ENCODE data around the gene CLCF1. TPM values are rescaled to one million over a fixed set of nuclear protein-coding genes. Genes with fewer than 3 reads are reported as not detected.

Gene CLCF1
- total RNA-seq (5.7 and 5.8 TPM in 2 replicates), polyA plus RNA-seq (6.5 and 8.7 TPM in 2 replicates), polyA minus RNA-seq (2.1 TPM in 2 replicates), Bru-seq, nascent RNA (percentile 45 among the genes with signal in this experiment), BruChase-seq, experiment 1, labeled RNA remaining after a 6-hour chase (percentile 53 among the genes with signal in this experiment), BruChase-seq, experiment 2, labeled RNA remaining after a 2-hour chase (percentile 68 among the genes with signal in this experiment)
- polyA plus RNA-seq (2011; cell fraction: cytosol; rRNA removed) = 4.3 and 4.7 TPM in 2 replicates
- polyA plus RNA-seq (2011; cell fraction: nucleus; rRNA removed) = 9.3 TPM in 2 replicates
- polyA plus RNA-seq (2012) = 4.2 and 6.0 TPM in 2 replicates
- 4.3 TPM for polyA minus RNA-seq (2011; cell fraction: cytosol; rRNA and poly(A)+ RNA removed)
- 1.4 and 1.8 TPM in 2 replicates for polyA minus RNA-seq (2011; cell fraction: nucleus; rRNA and poly(A)+ RNA removed)
- long read RNA-seq, partial matches to known transcripts = 0 of 6 reads
- long read RNA-seq, other reads (novel, unspliced or antisense) = 4 of 6 reads

GRCh38 chr11:67372993-67373647 lies at the start of gene CLCF1:
CLCF1 (minus strand) TSS chr11:67373598; CDS start chr11:67373539, 59 bp downstream.
- H3K9ac ChIP-seq (replicated peaks; ENCODE audit: extremely low read depth, insufficient read depth, low read length) = peak within 1 kb of the TSS; percentile 67
- ChIA-PET POLR2A (interaction anchor here (0.6 to 1.4 kb wide), 2 partner anchors 9 to 16 kb away, joined by 3 read pairs; no protein-coding TSS in a partner anchor), CTCF (interaction anchor here (0.7 to 19.7 kb wide), 8 partner anchors 8 to 313 kb away, joined by 3 to 1051 read pairs (median 9); partner anchors contain the start of genes POLD4 and PPP1CA)
- H3K4me1 ChIP-seq (ENCODE audit: control insufficient read depth, extremely low read depth, insufficient read depth, low read length) = peaks cover 38% of the 10 kb centered on the region
- H3K27me3 ChIP-seq (ENCODE audit: control insufficient read depth in 2 of 2, insufficient read depth in 2 of 2, low read length in 2 of 2) = peaks cover 0 to 3% of the 10 kb centered on the region in 2 experiments
- H3K4me2 ChIP-seq (ENCODE audit: insufficient read depth, low read length) = peak within 1 kb of the TSS; percentile 64
- FAIRE-seq (peak; percentile 59), DNase-seq (ENCODE audit: low read depth, low spot score) (no peak)
- H3K27ac ChIP-seq (ENCODE audit: insufficient read depth, low read depth, low read length) = peak within 1 kb of the TSS; percentile 63
- dilution Hi-C loops (cut with MboI; ENCODE audit: extremely low pct_ligation_motif_present, low sequenced_read_pairs) (no loop called here), intact Hi-C loops (cut with micrococcal nuclease) (no loop called here)
- H3K9me3 ChIP-seq (replicated peaks; ENCODE audit: control insufficient read depth, insufficient read depth, low read length) = no peaks in the 10 kb centered on the region
- H3K79me2 ChIP-seq (ENCODE audit: control insufficient read depth, insufficient read depth, low read length) = peaks cover 14% of the 10 kb centered on the region
- H3K9me1 ChIP-seq (replicated peaks; ENCODE audit: control insufficient read depth, extremely low read depth, insufficient read depth, low read length) = no peaks in the 10 kb centered on the region
- BruUV-seq (replicated peaks) = TSS peak; percentile 38
- H3K4me3 ChIP-seq (replicated peaks in 1 of 3; ENCODE audit: insufficient read depth in 1 of 3, low read depth in 1 of 3, low read length in 3 of 3) = peak within 1 kb of the TSS; percentile 51 to 86 (median 64)
- no peaks in the 10 kb centered on the region for H4K20me1 ChIP-seq (replicated peaks; ENCODE audit: control insufficient read depth, extremely low read depth, insufficient read depth, low read length)
- no peak for TF ChIP-seq FOS (IDR thresholded peaks at IDR 0.05; ENCODE audit: borderline replicate concordance, insufficient read depth, low read length)
- TF ChIP-seq POLR2A (IDR thresholded peaks at IDR 0.05; ENCODE audit: low read depth, low read length) = peak; percentile 72
- no peaks in the 10 kb centered on the region for H3K36me3 ChIP-seq (ENCODE audit: control insufficient read depth in 2 of 2, extremely low read depth in 1 of 2, insufficient read depth in 2 of 2, low read length in 2 of 2)
- peak within 1 kb of the TSS; percentile 30 for H2AFZ ChIP-seq (ENCODE audit: low read depth, low read length)

- intact Hi-C loops (cut with micrococcal nuclease) = no loop called here
- Histone ChIP-seq H3K9ac (replicated peaks; ENCODE audit: extremely low read depth, insufficient read depth, low read length) (no peak overlapping the region), H3K4me2 (ENCODE audit: insufficient read depth, low read length) (no peak overlapping the region), H3K27me3 (ENCODE audit: control insufficient read depth in 2 of 2, insufficient read depth in 2 of 2, low read length in 2 of 2) (no peaks in the 10 kb centered on the region), H3K9me1 (replicated peaks; ENCODE audit: control insufficient read depth, extremely low read depth, insufficient read depth, low read length) (no peaks in the 10 kb centered on the region), H3K4me1 (ENCODE audit: control insufficient read depth, extremely low read depth, insufficient read depth, low read length) (peaks cover 4% of the 10 kb centered on the region), H3K9me3 (replicated peaks; ENCODE audit: control insufficient read depth, insufficient read depth, low read length) (no peaks in the 10 kb centered on the region), H3K79me2 (ENCODE audit: control insufficient read depth, insufficient read depth, low read length) (no peaks in the 10 kb centered on the region), H4K20me1 (replicated peaks; ENCODE audit: control insufficient read depth, extremely low read depth, insufficient read depth, low read length) (no peaks in the 10 kb centered on the region), H3K36me3 (ENCODE audit: control insufficient read depth in 2 of 2, extremely low read depth in 1 of 2, insufficient read depth in 2 of 2, low read length in 2 of 2) (no peaks in the 10 kb centered on the region), H3K27ac (ENCODE audit: insufficient read depth, low read depth, low read length) (no peak overlapping the region), H3K4me3 (replicated peaks in 1 of 3; ENCODE audit: insufficient read depth in 1 of 3, low read depth in 1 of 3, low read length in 3 of 3) (no peak overlapping the region), H2AFZ (ENCODE audit: low read depth, low read length) (no peak overlapping the region)
- ChIA-PET CTCF (interaction anchor here (1.4 kb wide), 1 partner anchor 21 kb away, joined by 5 read pairs; the partner anchor contains the start of gene PPP1CA), POLR2A (no interaction called here)
- TF ChIP-seq POLR2AphosphoS5 (IDR thresholded peaks at IDR 0.05; ENCODE audit: insufficient read depth, low read depth, low read length) = no peak
- no peak for TF ChIP-seq POLR2A (IDR thresholded peaks at IDR 0.05; ENCODE audit: low read depth, low read length)
- TF ChIP-seq JUN (IDR thresholded peaks at IDR 0.05; ENCODE audit: borderline replicate concordance, insufficient read depth, insufficient read length, low read depth) = no peak
- no peak for TF ChIP-seq GATA2 (IDR thresholded peaks at IDR 0.05; ENCODE audit: insufficient read depth, insufficient read length, low read depth, low read length)
- TF ChIP-seq MYC (IDR thresholded peaks at IDR 0.05; ENCODE audit: low read depth, low read length) = no peak
- no peak for TF ChIP-seq EZH2 (IDR thresholded peaks at IDR 0.05; ENCODE audit: borderline replicate concordance, low read depth, low read length, severe bottlenecking)
- no peak for TF ChIP-seq MAX (IDR thresholded peaks at IDR 0.05; ENCODE audit: insufficient read depth, insufficient read length)
- TF ChIP-seq FOS (IDR thresholded peaks at IDR 0.05; ENCODE audit: borderline replicate concordance, insufficient read depth, low read length) = no peak
- DNase-seq (ENCODE audit: low read depth, low spot score) = no peak
- BruUV-seq (replicated peaks) = no TSS peak
- no peak for FAIRE-seq
- dilution Hi-C loops (cut with MboI; ENCODE audit: extremely low pct_ligation_motif_present, low sequenced_read_pairs) = no loop called here
Measured at GRCh38 chr11:67422891-67423290, 49.5 kb upstream of the CLCF1 start.

All from endothelial cell of umbilical vein (primary cell).